ENCODE measurements around the gene CIC. TPM values are rescaled to one million over a fixed set of nuclear protein-coding genes. Genes with fewer than 3 reads are reported as not detected.

CIC gene
- polyA plus RNA-seq, 3 donors = 0.62 to 42.2 (median 0.87) TPM

DNA sequence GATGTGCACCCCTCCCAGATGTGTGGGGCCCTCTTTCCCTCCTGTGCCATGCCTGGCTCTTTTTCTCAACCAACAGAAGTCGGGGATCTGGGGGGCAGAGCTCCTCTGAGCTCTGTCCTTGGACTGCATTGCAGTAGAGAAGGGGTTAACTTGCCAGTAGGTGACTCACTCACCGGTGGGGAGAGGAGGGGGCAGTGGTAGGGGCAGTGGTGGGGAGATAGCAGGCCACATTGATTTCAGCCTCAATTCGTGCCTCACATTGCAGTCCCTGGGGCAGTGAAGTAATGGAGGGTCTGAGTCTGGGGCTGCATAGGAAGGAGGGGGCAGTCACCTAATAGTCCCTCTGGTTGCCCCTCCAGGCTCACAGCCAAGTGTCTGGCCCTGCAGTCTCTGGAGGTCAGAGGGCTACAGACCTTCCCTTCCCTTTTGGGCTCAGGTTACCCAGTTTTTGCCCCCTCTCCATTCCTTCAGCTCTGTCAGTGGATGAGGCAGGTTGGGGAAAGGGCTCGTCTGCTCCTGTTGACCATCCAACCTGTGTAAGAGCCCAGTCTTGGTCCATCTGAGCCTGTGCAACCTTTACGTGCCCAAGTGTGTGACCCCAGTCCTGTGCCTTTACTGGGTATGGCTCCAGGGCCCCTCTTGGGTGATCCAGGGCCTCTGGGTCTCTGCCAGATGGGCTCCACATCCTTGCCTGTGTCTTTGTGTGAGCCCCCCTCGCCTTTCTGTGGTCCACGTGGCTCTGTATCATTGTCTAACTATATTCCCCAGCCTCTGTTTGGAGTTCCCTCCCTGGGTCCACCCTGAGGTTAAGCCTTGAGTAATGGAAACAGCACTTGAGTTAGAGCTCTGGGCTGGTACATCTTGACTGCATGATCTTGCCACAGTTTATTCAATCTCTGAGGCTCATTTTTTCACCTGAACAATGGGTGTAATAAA lies 13.0 kb downstream of the CIC start:
- Histone ChIP-seq H3K27ac (ENCODE audit: low read depth in 1 of 2, low read length in 2 of 2) (peak overlapping the region in 1 of 2 donors; percentile 89), H2AFZ (ENCODE audit: insufficient read depth, low read depth, low read length, poor library complexity, severe bottlenecking) (no peak overlapping the region), H3K9ac (ENCODE audit: insufficient read depth, low read length, poor library complexity, severe bottlenecking) (no peak overlapping the region), H4K20me1 (ENCODE audit: insufficient read depth, low read length) (peaks cover 60% of the 10 kb centered on the region), H3K4me1 (ENCODE audit: control insufficient read depth in 1 of 2, insufficient read depth in 2 of 2, low read length in 2 of 2) (peaks cover 61 to 83% of the 10 kb centered on the region in 2 donors), H3K36me3 (replicated peaks in 1 of 2; ENCODE audit: control insufficient read depth in 1 of 2, insufficient read depth in 2 of 2, low read length in 2 of 2) (peaks cover 5 to 9% of the 10 kb centered on the region in 2 donors), H3K27me3 (ENCODE audit: control insufficient read depth in 2 of 2, insufficient read depth in 2 of 2, low read length in 2 of 2) (no peaks in the 10 kb centered on the region), H3K4me3 (replicated peaks in 1 of 3; ENCODE audit: low read depth in 2 of 3, low read length in 3 of 3) (peak overlapping the region in 1 of 3 experiments; percentile 76), H3K4me2 (replicated peaks; ENCODE audit: extremely low read depth, low read length, poor library complexity, severe bottlenecking) (peak overlapping the region; percentile 79), H3K79me2 (ENCODE audit: insufficient read depth, low read length) (peaks cover 69% of the 10 kb centered on the region), H3K9me3 (replicated peaks in 1 of 2; ENCODE audit: control insufficient read depth in 1 of 2, insufficient read depth in 1 of 2, low read length in 2 of 2) (no peaks in the 10 kb centered on the region)
- TF ChIP-seq, protein P1, sequence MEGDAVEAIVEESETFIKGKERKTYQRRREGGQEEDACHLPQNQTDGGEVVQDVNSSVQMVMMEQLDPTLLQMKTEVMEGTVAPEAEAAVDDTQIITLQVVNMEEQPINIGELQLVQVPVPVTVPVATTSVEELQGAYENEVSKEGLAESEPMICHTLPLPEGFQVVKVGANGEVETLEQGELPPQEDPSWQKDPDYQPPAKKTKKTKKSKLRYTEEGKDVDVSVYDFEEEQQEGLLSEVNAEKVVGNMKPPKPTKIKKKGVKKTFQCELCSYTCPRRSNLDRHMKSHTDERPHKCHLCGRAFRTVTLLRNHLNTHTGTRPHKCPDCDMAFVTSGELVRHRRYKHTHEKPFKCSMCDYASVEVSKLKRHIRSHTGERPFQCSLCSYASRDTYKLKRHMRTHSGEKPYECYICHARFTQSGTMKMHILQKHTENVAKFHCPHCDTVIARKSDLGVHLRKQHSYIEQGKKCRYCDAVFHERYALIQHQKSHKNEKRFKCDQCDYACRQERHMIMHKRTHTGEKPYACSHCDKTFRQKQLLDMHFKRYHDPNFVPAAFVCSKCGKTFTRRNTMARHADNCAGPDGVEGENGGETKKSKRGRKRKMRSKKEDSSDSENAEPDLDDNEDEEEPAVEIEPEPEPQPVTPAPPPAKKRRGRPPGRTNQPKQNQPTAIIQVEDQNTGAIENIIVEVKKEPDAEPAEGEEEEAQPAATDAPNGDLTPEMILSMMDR (IDR thresholded peaks at IDR 0.05) = no peak
- Mint-ChIP-seq H3K27ac (peak overlapping the region in 5 of 7 donors; percentile 19 to 90 (median 45)), H3K9me3 (no peaks in the 10 kb centered on the region), H3K4me3 (peak overlapping the region; percentile 53 to 64), H3K4me1 (peaks cover 43% of the 10 kb centered on the region), H3K36me3 (peaks cover 11 to 16% of the 10 kb centered on the region in 2 donors), H3K27me3 (ENCODE audit: low read depth in 3 of 3) (peaks cover 0 to 3% (median 2%) of the 10 kb centered on the region in 3 donors)
- 36% methylated on average over 6 of the region's 7 CpGs for WGBS (ENCODE audit: insufficient coverage)
- peak in 1 of 3 donors; percentile 14 for DNase-seq
- intact Hi-C loops (cut with micrococcal nuclease) = loop anchor here (2.0 to 10.0 kb wide), 6 partner anchors 13 to 150 kb away; partner anchors contain the start of genes CIC (in 2 of the 2), GSK3A (in 2 of the 2) and POU2F2 (in 2 of the 2)

DNA sequence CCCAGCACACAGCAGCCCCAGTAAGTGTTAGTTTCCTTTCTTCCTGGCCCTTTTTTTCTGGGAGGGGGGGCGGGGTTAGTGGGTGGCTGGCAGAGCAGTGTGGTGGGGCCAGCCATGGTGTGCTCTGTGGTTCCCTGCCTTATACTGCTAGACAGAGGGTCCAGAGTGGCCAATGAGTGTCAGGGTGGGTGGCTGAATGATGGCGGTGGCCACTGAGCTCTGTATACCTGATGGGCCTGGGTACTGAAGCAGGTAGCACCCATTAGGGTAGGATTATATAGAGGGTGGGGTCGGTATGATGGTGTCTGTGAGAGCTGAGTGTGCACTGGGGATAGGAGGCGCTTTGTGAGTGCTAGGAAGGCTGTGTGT lies 13.8 kb downstream of the CIC start:
- H3K4me3 Mint-ChIP-seq = no peak overlapping the region
- WGBS (ENCODE audit: insufficient coverage) = 45% methylated on average over 3 of the region's 4 CpGs
- intact Hi-C loops (cut with micrococcal nuclease) = loop anchor here (2.0 to 10.0 kb wide), 6 partner anchors 14 to 151 kb away; partner anchors contain the start of genes CIC (in 2 of the 2), GSK3A (in 2 of the 2) and POU2F2 (in 2 of the 2)

More for the DNA sequence above, 13.8 kb downstream of the CIC start:
- Histone ChIP-seq H3K4me1 (ENCODE audit: control insufficient read depth in 1 of 2, insufficient read depth in 2 of 2, low read length in 2 of 2) (peaks cover 61 to 85% of the 10 kb centered on the region in 2 donors), H3K27ac (ENCODE audit: low read depth in 1 of 2, low read length in 2 of 2) (peak overlapping the region in 1 of 2 donors; percentile 89), H3K9me3 (replicated peaks in 1 of 2; ENCODE audit: control insufficient read depth in 1 of 2, insufficient read depth in 1 of 2, low read length in 2 of 2) (no peaks in the 10 kb centered on the region), H4K20me1 (ENCODE audit: insufficient read depth, low read length) (peaks cover 62% of the 10 kb centered on the region), H3K79me2 (ENCODE audit: insufficient read depth, low read length) (peaks cover 64% of the 10 kb centered on the region), H2AFZ (ENCODE audit: insufficient read depth, low read depth, low read length, poor library complexity, severe bottlenecking) (no peak overlapping the region), H3K4me3 (replicated peaks in 1 of 3; ENCODE audit: low read depth in 2 of 3, low read length in 3 of 3) (peak overlapping the region in 1 of 3 experiments; percentile 76), H3K27me3 (ENCODE audit: control insufficient read depth in 2 of 2, insufficient read depth in 2 of 2, low read length in 2 of 2) (no peaks in the 10 kb centered on the region), H3K36me3 (replicated peaks in 1 of 2; ENCODE audit: control insufficient read depth in 1 of 2, insufficient read depth in 2 of 2, low read length in 2 of 2) (peaks cover 8 to 11% of the 10 kb centered on the region in 2 donors), H3K9ac (ENCODE audit: insufficient read depth, low read length, poor library complexity, severe bottlenecking) (no peak overlapping the region), H3K4me2 (replicated peaks; ENCODE audit: extremely low read depth, low read length, poor library complexity, severe bottlenecking) (peak overlapping the region; percentile 75)
- Mint-ChIP-seq H3K4me1 (peaks cover 48% of the 10 kb centered on the region), H3K27ac (peak overlapping the region in 3 of 7 donors; percentile 45 to 90 (median 54)), H3K36me3 (peaks cover 15 to 18% of the 10 kb centered on the region in 2 donors), H3K27me3 (ENCODE audit: low read depth in 3 of 3) (peaks cover 0 to 5% (median 2%) of the 10 kb centered on the region in 3 donors), H3K9me3 (no peaks in the 10 kb centered on the region)
- DNase-seq = no peak
- TF ChIP-seq, protein P1 (IDR thresholded peaks at IDR 0.05) = no peak

Measured in CD14-positive monocyte (primary cell).